Measurements from ENCODE around the gene HEATR5B. TPM values are rescaled to one million over a fixed set of nuclear protein-coding genes. Genes with fewer than 3 reads are reported as not detected.
"Not testable (repeated sequence)": the region's sequence is repeated elsewhere in the genome, so short reads cannot be mapped to it uniquely, and the experiment has no call there.

The HEATR5B gene
- total RNA-seq, 1 donor from 2014 or later: 15.3 TPM

DNA sequence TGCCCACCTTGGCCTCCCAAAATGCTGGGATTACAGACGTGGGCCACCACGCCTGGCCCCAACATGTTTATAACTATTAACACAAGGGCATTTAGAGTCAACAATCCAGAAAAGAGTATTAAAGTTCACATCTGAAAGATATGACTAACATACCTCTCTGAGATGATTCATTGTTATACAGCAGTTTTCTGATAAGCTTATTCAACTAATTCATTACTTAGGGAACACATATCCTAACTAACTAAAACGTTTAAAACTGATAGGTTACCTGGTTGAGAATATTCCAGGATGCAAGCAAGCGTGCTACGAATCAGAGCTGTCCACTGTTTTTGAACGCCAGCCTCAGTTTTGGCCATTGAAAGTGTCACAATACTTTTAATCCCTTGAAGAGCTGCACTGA, 83.9 kb downstream of the HEATR5B start:
- intact Hi-C loops (cut with micrococcal nuclease): loop anchor here (10.0 kb wide), 1 partner anchor 146 kb away; no protein-coding TSS in a partner anchor
- Mint-ChIP-seq H3K27me3 (ENCODE audit: low read depth) (no peaks in the 10 kb centered on the region), H3K36me3 (ENCODE audit: low read depth) (peaks cover 48% of the 10 kb centered on the region), H3K9me3 (no peaks in the 10 kb centered on the region), H3K27ac (no peak overlapping the region), H3K4me3 (ENCODE audit: low read depth) (no peak overlapping the region), H3K4me1 (ENCODE audit: low read depth) (peaks cover 8% of the 10 kb centered on the region)
- DNase-seq (ENCODE audit: low spot score): no peak

DNA sequence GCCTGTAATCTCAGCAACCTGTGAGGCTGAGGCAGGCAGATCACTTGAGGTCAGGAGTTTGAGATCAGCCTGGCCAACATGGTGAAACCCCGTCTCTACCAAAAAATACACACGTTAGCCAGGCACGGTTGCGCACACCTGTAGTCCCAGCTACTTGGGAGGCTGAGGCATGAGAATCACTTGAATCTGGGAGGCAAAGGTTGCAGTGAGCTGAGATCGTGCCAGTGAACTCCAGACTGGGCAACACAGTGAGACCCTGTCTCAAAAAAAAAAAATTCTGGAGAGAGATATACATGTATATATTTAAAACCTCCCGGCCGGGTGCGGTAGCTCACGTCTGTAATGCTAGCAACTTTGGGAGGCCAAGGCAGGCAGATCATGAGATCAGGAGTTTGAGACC, 84.8 kb downstream of the HEATR5B start:
- H3K9me3 Mint-ChIP-seq; H3K4me1 Mint-ChIP-seq (ENCODE audit: low read depth); H3K27me3 Mint-ChIP-seq (ENCODE audit: low read depth); intact Hi-C loops (cut with micrococcal nuclease); H3K4me3 Mint-ChIP-seq (ENCODE audit: low read depth); H3K27ac Mint-ChIP-seq; DNase-seq (ENCODE audit: low spot score): not testable (repeated sequence)
- H3K36me3 Mint-ChIP-seq (ENCODE audit: low read depth): peaks cover 39% of the 10 kb centered on the region

GRCh38 chr2:36993841-36994620, 90.1 kb downstream of the HEATR5B start:
- Mint-ChIP-seq H3K27me3 (ENCODE audit: low read depth) (no peaks in the 10 kb centered on the region), H3K27ac (no peak overlapping the region), H3K36me3 (ENCODE audit: low read depth) (peaks cover 18% of the 10 kb centered on the region), H3K4me3 (ENCODE audit: low read depth) (no peak overlapping the region), H3K9me3 (no peaks in the 10 kb centered on the region), H3K4me1 (ENCODE audit: low read depth) (no peaks in the 10 kb centered on the region)
- DNase-seq (ENCODE audit: low spot score): no peak
- intact Hi-C loops (cut with micrococcal nuclease): no loop called here

DNA sequence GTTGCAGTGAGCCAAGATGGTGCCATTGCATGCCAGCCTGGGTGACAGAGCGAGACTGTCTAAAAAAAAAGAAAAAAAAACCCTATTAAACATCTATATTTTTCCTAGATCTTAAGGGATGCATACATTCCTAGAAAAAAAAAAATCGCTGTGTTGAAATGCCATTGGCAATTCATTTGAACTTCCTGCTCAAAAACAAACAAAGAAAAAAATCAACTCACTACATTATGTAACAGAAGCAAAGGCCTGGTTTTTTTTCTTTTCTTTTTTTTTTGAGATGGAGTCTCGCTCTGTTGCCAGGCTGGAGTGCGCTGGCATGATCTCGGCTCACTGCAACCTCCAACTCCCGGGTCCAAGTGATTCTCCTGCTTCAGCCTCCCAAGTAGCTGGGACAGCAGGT, 96.2 kb downstream of the HEATR5B start:
- H3K27ac Mint-ChIP-seq: no peak overlapping the region
- no peaks in the 10 kb centered on the region for H3K4me1 Mint-ChIP-seq (ENCODE audit: low read depth)
- DNase-seq (ENCODE audit: low spot score): no peak
- peaks cover 16% of the 10 kb centered on the region for H3K36me3 Mint-ChIP-seq (ENCODE audit: low read depth)
- no peak overlapping the region for H3K4me3 Mint-ChIP-seq (ENCODE audit: low read depth)
- no peaks in the 10 kb centered on the region for H3K27me3 Mint-ChIP-seq (ENCODE audit: low read depth)
- no peaks in the 10 kb centered on the region for H3K9me3 Mint-ChIP-seq
- intact Hi-C loops (cut with micrococcal nuclease): no loop called here

DNA sequence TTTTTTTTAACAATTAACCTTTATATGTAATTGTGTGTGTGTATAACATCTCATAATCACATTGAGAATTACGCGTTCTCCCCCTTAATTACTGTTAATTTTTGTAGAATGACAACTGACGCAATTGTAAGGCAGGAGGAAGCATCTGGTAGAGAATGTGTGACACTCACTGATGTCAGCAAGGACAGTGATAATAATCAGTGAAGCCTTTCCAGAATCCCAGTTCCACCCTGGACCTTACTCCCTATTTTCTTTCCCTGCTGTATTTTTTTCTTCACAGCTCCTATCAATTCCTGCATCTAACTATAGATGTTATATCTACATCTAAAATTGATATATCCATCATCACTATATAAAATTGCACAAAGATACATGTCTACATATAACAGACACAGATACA, 101.7 kb downstream of the HEATR5B start:
- peaks cover 19% of the 10 kb centered on the region for H3K36me3 Mint-ChIP-seq (ENCODE audit: low read depth)
- H3K27ac Mint-ChIP-seq: no peak overlapping the region
- H3K4me1 Mint-ChIP-seq (ENCODE audit: low read depth): no peaks in the 10 kb centered on the region
- H3K27me3 Mint-ChIP-seq (ENCODE audit: low read depth): no peaks in the 10 kb centered on the region
- H3K9me3 Mint-ChIP-seq: no peaks in the 10 kb centered on the region
- intact Hi-C loops (cut with micrococcal nuclease): no loop called here
- DNase-seq (ENCODE audit: low spot score): no peak
- no peak overlapping the region for H3K4me3 Mint-ChIP-seq (ENCODE audit: low read depth)

- no peak overlapping the region for H3K27ac Mint-ChIP-seq
- H3K36me3 Mint-ChIP-seq (ENCODE audit: low read depth): peaks cover 19% of the 10 kb centered on the region
- no peak for DNase-seq (ENCODE audit: low spot score)
- H3K4me1 Mint-ChIP-seq (ENCODE audit: low read depth): no peaks in the 10 kb centered on the region
- no peak overlapping the region for H3K4me3 Mint-ChIP-seq (ENCODE audit: low read depth)
- intact Hi-C loops (cut with micrococcal nuclease): no loop called here
- H3K27me3 Mint-ChIP-seq (ENCODE audit: low read depth): no peaks in the 10 kb centered on the region
- H3K9me3 Mint-ChIP-seq: no peaks in the 10 kb centered on the region
These were observed 102.3 kb downstream of the HEATR5B start for GRCh38 chr2:36981911-36982310.

- DNase-seq (ENCODE audit: low spot score); H3K27me3 Mint-ChIP-seq (ENCODE audit: low read depth); H3K9me3 Mint-ChIP-seq; intact Hi-C loops (cut with micrococcal nuclease); H3K4me3 Mint-ChIP-seq (ENCODE audit: low read depth); H3K4me1 Mint-ChIP-seq (ENCODE audit: low read depth); H3K27ac Mint-ChIP-seq: not testable (repeated sequence)
- H3K36me3 Mint-ChIP-seq (ENCODE audit: low read depth): peaks cover 16% of the 10 kb centered on the region
These were observed 105.2 kb downstream of the HEATR5B start for GRCh38 chr2:36979007-36979406.

- intact Hi-C loops (cut with micrococcal nuclease): no loop called here
- Mint-ChIP-seq H3K9me3 (no peaks in the 10 kb centered on the region), H3K4me3 (ENCODE audit: low read depth) (no peak overlapping the region), H3K27ac (no peak overlapping the region), H3K4me1 (ENCODE audit: low read depth) (peaks cover 4% of the 10 kb centered on the region), H3K36me3 (ENCODE audit: low read depth) (peaks cover 14% of the 10 kb centered on the region), H3K27me3 (ENCODE audit: low read depth) (peaks cover 4% of the 10 kb centered on the region)
- no peak for DNase-seq (ENCODE audit: low spot score)
These were observed 108.1 kb downstream of the HEATR5B start for GRCh38 chr2:36976065-36976464.

DNA sequence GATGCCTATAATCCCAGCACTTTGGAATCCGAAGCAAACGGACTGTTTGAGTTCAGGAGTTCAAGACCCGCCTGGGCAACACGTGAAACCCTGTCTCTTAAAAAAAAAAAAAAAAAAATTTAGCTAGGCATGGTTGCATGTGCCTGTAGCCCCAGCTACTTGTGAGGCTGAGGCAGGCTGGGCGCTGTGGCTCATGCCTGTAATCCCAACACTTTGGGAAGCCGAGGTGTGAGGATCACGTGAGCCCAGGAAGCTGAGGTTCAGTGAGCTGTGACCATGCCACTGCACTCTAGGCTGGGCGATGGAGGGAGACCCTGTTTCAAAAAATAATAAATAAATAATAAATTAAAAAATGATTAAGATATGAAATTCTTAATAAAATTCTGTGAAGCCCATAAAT, 108.9 kb downstream of the HEATR5B start:
- H3K4me3 Mint-ChIP-seq (ENCODE audit: low read depth): no peak overlapping the region
- no peak for DNase-seq (ENCODE audit: low spot score)
- no peaks in the 10 kb centered on the region for H3K9me3 Mint-ChIP-seq
- H3K27ac Mint-ChIP-seq: no peak overlapping the region
- intact Hi-C loops (cut with micrococcal nuclease): no loop called here
- peaks cover 4% of the 10 kb centered on the region for H3K4me1 Mint-ChIP-seq (ENCODE audit: low read depth)
- H3K27me3 Mint-ChIP-seq (ENCODE audit: low read depth): peaks cover 4% of the 10 kb centered on the region
- H3K36me3 Mint-ChIP-seq (ENCODE audit: low read depth): peaks cover 12% of the 10 kb centered on the region

DNA sequence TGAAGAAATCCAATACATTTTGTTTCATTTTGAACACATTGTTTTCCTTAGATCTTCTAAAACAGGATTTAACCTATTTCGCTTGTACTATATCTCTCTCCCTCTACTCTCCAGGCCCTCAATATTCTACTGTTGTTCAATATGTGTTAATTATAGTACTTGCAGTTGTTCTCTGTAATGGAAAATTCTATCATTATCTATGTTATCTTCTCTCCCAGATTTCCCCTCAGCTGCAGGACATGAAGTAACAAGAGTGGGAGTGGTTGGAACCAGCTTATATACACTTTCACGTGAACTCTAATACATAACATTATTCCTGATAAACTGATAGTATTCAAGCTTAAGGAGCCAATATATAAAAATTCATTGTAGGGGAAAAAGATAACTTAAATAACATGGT, 110.9 kb downstream of the HEATR5B start:
- no peak overlapping the region for H3K4me3 Mint-ChIP-seq (ENCODE audit: low read depth)
- intact Hi-C loops (cut with micrococcal nuclease): no loop called here
- H3K27ac Mint-ChIP-seq: no peak overlapping the region
- H3K36me3 Mint-ChIP-seq (ENCODE audit: low read depth): peaks cover 5% of the 10 kb centered on the region
- H3K9me3 Mint-ChIP-seq: no peaks in the 10 kb centered on the region
- peaks cover 4% of the 10 kb centered on the region for H3K27me3 Mint-ChIP-seq (ENCODE audit: low read depth)
- DNase-seq (ENCODE audit: low spot score): no peak
- peaks cover 5% of the 10 kb centered on the region for H3K4me1 Mint-ChIP-seq (ENCODE audit: low read depth)

DNA sequence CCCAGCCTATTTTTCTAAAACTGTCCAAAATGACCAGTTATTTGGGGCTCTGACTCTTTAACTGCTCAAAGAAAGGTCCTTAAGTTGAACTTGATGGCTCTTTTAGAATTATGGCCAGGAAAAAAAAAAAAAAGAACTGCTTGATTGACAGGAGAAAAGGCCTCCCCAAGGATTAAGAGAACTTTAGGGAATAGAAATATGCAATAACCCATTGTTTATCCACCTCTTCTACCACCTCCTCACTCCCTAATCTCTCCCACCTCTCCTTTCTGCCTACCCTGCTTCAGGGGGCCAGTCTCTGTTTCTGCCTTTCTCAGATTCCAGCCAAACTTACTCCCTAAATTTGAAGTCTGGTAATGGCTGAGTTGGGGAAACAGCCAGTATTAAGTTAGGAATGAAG, 112.2 kb downstream of the HEATR5B start:
- peaks cover 18% of the 10 kb centered on the region for H3K4me1 Mint-ChIP-seq (ENCODE audit: low read depth)
- peaks cover 4% of the 10 kb centered on the region for H3K27me3 Mint-ChIP-seq (ENCODE audit: low read depth)
- intact Hi-C loops (cut with micrococcal nuclease): no loop called here
- DNase-seq (ENCODE audit: low spot score): no peak
- H3K27ac Mint-ChIP-seq: no peak overlapping the region
- no peaks in the 10 kb centered on the region for H3K36me3 Mint-ChIP-seq (ENCODE audit: low read depth)
- no peaks in the 10 kb centered on the region for H3K9me3 Mint-ChIP-seq
- no peak overlapping the region for H3K4me3 Mint-ChIP-seq (ENCODE audit: low read depth)

- DNase-seq (ENCODE audit: low spot score): no peak
- peak overlapping the region; percentile 94 for H3K4me3 Mint-ChIP-seq (ENCODE audit: low read depth)
- H3K27ac Mint-ChIP-seq: peak overlapping the region; percentile 96
- H3K4me1 Mint-ChIP-seq (ENCODE audit: low read depth): peaks cover 30% of the 10 kb centered on the region
- H3K36me3 Mint-ChIP-seq (ENCODE audit: low read depth): no peaks in the 10 kb centered on the region
- intact Hi-C loops (cut with micrococcal nuclease): loop anchor here (5.0 to 10.0 kb wide), 2 partner anchors 370 to 723 kb away; partner anchors contain the start of gene FEZ2
- peaks cover 2% of the 10 kb centered on the region for H3K27me3 Mint-ChIP-seq (ENCODE audit: low read depth)
- no peaks in the 10 kb centered on the region for H3K9me3 Mint-ChIP-seq
These were observed 116.8 kb downstream of the HEATR5B start for GRCh38 chr2:36967236-36967876.

Measured in activated T-helper 2 cell treated with anti-CD3 and anti-CD28 coated beads, Interferon-gamma antibody, Interleukin-2, Interleukin-4, amounts not matched to agents 10 μg/mL and 5 μg/mL and 100 μg/mL, durations not matched to agents 14 hours and 24 hours and 36 hours (primary cell).